ENCODE results near the gene HDAC3.

DNA sequence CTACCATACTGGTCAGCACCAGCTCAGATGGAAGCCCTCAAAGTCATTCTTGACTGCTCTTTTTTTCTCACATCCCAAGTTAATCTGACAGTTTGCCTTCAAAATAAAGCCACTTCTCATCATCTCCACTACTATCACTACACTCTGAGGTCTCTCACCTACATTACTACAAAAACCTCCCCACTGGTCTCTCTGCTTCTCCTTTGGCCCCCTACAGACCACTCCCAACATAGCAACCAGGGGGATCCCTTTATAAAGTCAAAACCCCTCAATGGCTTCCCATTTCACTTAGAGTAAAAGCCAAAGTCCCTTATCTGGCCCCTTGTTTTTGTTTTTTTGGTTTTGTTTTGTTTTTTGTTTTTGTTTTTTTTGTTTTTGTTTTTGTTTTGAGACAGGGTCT lies 40.8 kb upstream of the HDAC3 start:
- TF ChIP-seq, protein P1, sequence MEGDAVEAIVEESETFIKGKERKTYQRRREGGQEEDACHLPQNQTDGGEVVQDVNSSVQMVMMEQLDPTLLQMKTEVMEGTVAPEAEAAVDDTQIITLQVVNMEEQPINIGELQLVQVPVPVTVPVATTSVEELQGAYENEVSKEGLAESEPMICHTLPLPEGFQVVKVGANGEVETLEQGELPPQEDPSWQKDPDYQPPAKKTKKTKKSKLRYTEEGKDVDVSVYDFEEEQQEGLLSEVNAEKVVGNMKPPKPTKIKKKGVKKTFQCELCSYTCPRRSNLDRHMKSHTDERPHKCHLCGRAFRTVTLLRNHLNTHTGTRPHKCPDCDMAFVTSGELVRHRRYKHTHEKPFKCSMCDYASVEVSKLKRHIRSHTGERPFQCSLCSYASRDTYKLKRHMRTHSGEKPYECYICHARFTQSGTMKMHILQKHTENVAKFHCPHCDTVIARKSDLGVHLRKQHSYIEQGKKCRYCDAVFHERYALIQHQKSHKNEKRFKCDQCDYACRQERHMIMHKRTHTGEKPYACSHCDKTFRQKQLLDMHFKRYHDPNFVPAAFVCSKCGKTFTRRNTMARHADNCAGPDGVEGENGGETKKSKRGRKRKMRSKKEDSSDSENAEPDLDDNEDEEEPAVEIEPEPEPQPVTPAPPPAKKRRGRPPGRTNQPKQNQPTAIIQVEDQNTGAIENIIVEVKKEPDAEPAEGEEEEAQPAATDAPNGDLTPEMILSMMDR (IDR thresholded peaks at IDR 0.05; ENCODE audit: insufficient read depth, low read length) = no peak
- no peak for TF ChIP-seq SPI1 (IDR thresholded peaks at IDR 0.05; ENCODE audit: borderline replicate concordance, low read depth)
- TF ChIP-seq POLR2AphosphoS5 (IDR thresholded peaks at IDR 0.05; ENCODE audit: low read depth) = no peak
- TF ChIP-seq GABPA (IDR thresholded peaks at IDR 0.05; ENCODE audit: low read depth) = no peak
- TF ChIP-seq, protein P2, sequence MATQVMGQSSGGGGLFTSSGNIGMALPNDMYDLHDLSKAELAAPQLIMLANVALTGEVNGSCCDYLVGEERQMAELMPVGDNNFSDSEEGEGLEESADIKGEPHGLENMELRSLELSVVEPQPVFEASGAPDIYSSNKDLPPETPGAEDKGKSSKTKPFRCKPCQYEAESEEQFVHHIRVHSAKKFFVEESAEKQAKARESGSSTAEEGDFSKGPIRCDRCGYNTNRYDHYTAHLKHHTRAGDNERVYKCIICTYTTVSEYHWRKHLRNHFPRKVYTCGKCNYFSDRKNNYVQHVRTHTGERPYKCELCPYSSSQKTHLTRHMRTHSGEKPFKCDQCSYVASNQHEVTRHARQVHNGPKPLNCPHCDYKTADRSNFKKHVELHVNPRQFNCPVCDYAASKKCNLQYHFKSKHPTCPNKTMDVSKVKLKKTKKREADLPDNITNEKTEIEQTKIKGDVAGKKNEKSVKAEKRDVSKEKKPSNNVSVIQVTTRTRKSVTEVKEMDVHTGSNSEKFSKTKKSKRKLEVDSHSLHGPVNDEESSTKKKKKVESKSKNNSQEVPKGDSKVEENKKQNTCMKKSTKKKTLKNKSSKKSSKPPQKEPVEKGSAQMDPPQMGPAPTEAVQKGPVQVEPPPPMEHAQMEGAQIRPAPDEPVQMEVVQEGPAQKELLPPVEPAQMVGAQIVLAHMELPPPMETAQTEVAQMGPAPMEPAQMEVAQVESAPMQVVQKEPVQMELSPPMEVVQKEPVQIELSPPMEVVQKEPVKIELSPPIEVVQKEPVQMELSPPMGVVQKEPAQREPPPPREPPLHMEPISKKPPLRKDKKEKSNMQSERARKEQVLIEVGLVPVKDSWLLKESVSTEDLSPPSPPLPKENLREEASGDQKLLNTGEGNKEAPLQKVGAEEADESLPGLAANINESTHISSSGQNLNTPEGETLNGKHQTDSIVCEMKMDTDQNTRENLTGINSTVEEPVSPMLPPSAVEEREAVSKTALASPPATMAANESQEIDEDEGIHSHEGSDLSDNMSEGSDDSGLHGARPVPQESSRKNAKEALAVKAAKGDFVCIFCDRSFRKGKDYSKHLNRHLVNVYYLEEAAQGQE (IDR thresholded peaks at IDR 0.05; ENCODE audit: insufficient replicate concordance, low read depth) = no peak
